ENCODE measurements around the gene TRIM9. TPM values are rescaled to one million over a fixed set of nuclear protein-coding genes. Genes with fewer than 3 reads are reported as not detected.

Gene TRIM9
- total and polyA plus RNA-seq, 2 donors (not counting 3 experiments of a cell fraction or from before 2014, with no cell fraction given) = not detected

- no peak for TF ChIP-seq POLR2A (IDR thresholded peaks at IDR 0.05; ENCODE audit: low read depth, low read length)
- TF ChIP-seq GATA2 (IDR thresholded peaks at IDR 0.05; ENCODE audit: insufficient read depth, insufficient read length, low read depth, low read length) = no peak
- no peak for TF ChIP-seq CTCF (IDR thresholded peaks at IDR 0.05; ENCODE audit: extremely low read depth in 1 of 2, insufficient read depth in 1 of 2, low read depth in 1 of 2, low read length in 2 of 2)
- H4K20me1 ChIP-seq (replicated peaks; ENCODE audit: control insufficient read depth, extremely low read depth, insufficient read depth, low read length) = no peaks in the 10 kb centered on the region
- FAIRE-seq (peak; percentile 55), DNase-seq (ENCODE audit: low read depth, low spot score) (no peak)
- peak overlapping the region; percentile 72 for H3K4me2 ChIP-seq (ENCODE audit: insufficient read depth, low read length)
- ChIA-PET CTCF (interaction anchor here (1.3 kb wide), 1 partner anchor 21 kb away, joined by 4 read pairs; no protein-coding TSS in a partner anchor), POLR2A (no interaction called here)
- no peaks in the 10 kb centered on the region for H3K79me2 ChIP-seq (ENCODE audit: control insufficient read depth, insufficient read depth, low read length)
- peak overlapping the region; percentile 75 for H2AFZ ChIP-seq (ENCODE audit: low read depth, low read length)
- H3K4me3 ChIP-seq (replicated peaks in 1 of 3; ENCODE audit: insufficient read depth in 1 of 3, low read depth in 1 of 3, low read length in 3 of 3) = peak overlapping the region; percentile 4 to 48 (median 41)
- no peaks in the 10 kb centered on the region for H3K9me1 ChIP-seq (replicated peaks; ENCODE audit: control insufficient read depth, extremely low read depth, insufficient read depth, low read length)
- H3K36me3 ChIP-seq (ENCODE audit: control insufficient read depth in 2 of 2, extremely low read depth in 1 of 2, insufficient read depth in 2 of 2, low read length in 2 of 2) = no peaks in the 10 kb centered on the region
- dilution Hi-C loops (cut with MboI; ENCODE audit: extremely low pct_ligation_motif_present, low sequenced_read_pairs) = no loop called here
- H3K9me3 ChIP-seq (replicated peaks; ENCODE audit: control insufficient read depth, insufficient read depth, low read length) = no peaks in the 10 kb centered on the region
- peaks cover 27 to 55% of the 10 kb centered on the region in 2 experiments for H3K27me3 ChIP-seq (ENCODE audit: control insufficient read depth in 2 of 2, insufficient read depth in 2 of 2, low read length in 2 of 2)
- no TSS peak for BruUV-seq (replicated peaks)
- no peak overlapping the region for H3K27ac ChIP-seq (ENCODE audit: insufficient read depth, low read depth, low read length)
- H3K4me1 ChIP-seq (ENCODE audit: control insufficient read depth, extremely low read depth, insufficient read depth, low read length) = peaks cover 10% of the 10 kb centered on the region
- intact Hi-C loops (cut with micrococcal nuclease) = loop anchor here (1.0 to 5.0 kb wide), 2 partner anchors 139 to 144 kb away; partner anchors contain the start of gene TMX1
- H3K9ac ChIP-seq (replicated peaks; ENCODE audit: extremely low read depth, insufficient read depth, low read length) = no peak overlapping the region
These were observed 1.2 kb upstream of the TRIM9 start for GRCh38 chr14:51095854-51096823.

Measured in endothelial cell of umbilical vein (primary cell).